ENCODE results near the gene NDUFC1. TPM values are rescaled to one million over a fixed set of nuclear protein-coding genes. Genes with fewer than 3 reads are reported as not detected.
"Not testable (repeated sequence)": the region's sequence is repeated elsewhere in the genome, so short reads cannot be mapped to it uniquely, and the experiment has no call there.

Gene NDUFC1
- total RNA-seq, 2 experiments from 2014 or later: 37.3 to 42.4 TPM

DNA sequence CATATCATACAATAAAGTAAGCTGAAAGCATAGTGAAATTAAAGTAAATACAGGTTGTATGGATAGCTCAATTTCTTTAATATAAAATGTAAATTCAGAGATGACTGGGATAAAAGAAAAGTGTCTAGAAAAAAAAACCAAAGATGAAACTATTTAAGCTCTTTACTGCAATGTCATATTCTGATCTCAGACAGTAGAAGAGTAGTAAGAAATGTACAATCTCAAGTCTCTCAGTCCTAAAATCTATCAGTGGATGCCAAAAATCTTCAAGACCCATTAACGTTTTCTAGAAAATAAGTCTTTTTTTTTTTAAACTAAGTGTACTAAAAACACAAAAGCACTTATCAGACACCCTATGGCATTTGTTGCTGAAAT lies 36.1 kb downstream of the NDUFC1 start:
- H3K4me1 Mint-ChIP-seq: peaks cover 23% of the 10 kb centered on the region
- CTCF ChIA-PET: interaction anchor here (0.8 to 1.7 kb wide), 5 partner anchors 11 to 212 kb away, joined by 3 to 4 read pairs (median 4); no protein-coding TSS in a partner anchor
- H3K36me3 Mint-ChIP-seq (ENCODE audit: low read depth): no peaks in the 10 kb centered on the region
- H3K9me3 Mint-ChIP-seq: no peaks in the 10 kb centered on the region
- POLR2A ChIA-PET: interaction anchor here (0.7 to 0.9 kb wide), 3 partner anchors 35 to 985 kb away, joined by 3 to 11 read pairs (median 4); partner anchors contain the start of gene NAA15
- peak overlapping the region; percentile 69 for H3K27ac Mint-ChIP-seq
- peak overlapping the region; percentile 68 for H3K4me3 Mint-ChIP-seq
- no peak for DNase-seq
- peaks cover 13% of the 10 kb centered on the region for H3K27me3 Mint-ChIP-seq

- H3K9me3 Mint-ChIP-seq: no peaks in the 10 kb centered on the region
- H3K4me1 Mint-ChIP-seq: peaks cover 23% of the 10 kb centered on the region
- CTCF ChIA-PET: interaction anchor here (0.9 to 1.2 kb wide), 2 partner anchors 94 to 211 kb away, joined by 3 to 4 read pairs; no protein-coding TSS in a partner anchor
- no peaks in the 10 kb centered on the region for H3K36me3 Mint-ChIP-seq (ENCODE audit: low read depth)
- DNase-seq: no peak
- H3K27ac Mint-ChIP-seq: no peak overlapping the region
- POLR2A ChIA-PET: interaction anchor here (0.7 kb wide), 2 partner anchors 88 to 985 kb away, joined by 4 to 11 read pairs; no protein-coding TSS in a partner anchor
- H3K4me3 Mint-ChIP-seq: no peak overlapping the region
- H3K27me3 Mint-ChIP-seq: peaks cover 13% of the 10 kb centered on the region
Observed at GRCh38 chr4:139265654-139266053, 36.6 kb downstream of the NDUFC1 start.

DNA sequence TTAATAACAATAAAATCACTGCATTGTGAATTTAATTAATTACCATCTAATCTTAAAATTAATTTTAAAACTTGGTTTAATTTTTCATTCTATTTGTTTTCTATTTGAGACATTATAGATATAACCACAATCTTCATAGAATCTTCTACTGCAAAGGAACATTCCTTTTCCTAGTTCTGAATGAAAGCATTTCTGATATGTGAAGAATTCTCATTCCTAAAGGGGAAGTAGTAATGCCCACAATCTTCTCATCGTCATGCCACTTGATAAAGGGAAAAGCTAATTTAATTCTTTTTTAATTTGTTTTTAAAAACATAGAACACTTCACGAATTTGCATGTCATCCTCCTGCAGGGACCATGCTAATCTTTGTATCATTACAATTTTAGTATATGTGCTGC lies 45.9 kb downstream of the NDUFC1 start:
- Mint-ChIP-seq H3K27me3 (peaks cover 12% of the 10 kb centered on the region), H3K4me3 (no peak overlapping the region), H3K4me1 (no peaks in the 10 kb centered on the region), H3K9me3 (no peaks in the 10 kb centered on the region), H3K27ac (no peak overlapping the region), H3K36me3 (ENCODE audit: low read depth) (no peaks in the 10 kb centered on the region)
- POLR2A ChIA-PET: no interaction called here
- DNase-seq: no peak
- CTCF ChIA-PET: interaction anchor here (1.0 kb wide), 1 partner anchor 226 kb away, joined by 3 read pairs; no protein-coding TSS in a partner anchor

GRCh38 chr4:139255581-139255980 lies 46.7 kb downstream of the NDUFC1 start:
- H3K9me3 Mint-ChIP-seq; DNase-seq; H3K27ac Mint-ChIP-seq; H3K4me3 Mint-ChIP-seq; H3K4me1 Mint-ChIP-seq; POLR2A ChIA-PET; H3K36me3 Mint-ChIP-seq (ENCODE audit: low read depth): not testable (repeated sequence)
- H3K27me3 Mint-ChIP-seq: peaks cover 12% of the 10 kb centered on the region
- CTCF ChIA-PET: interaction anchor here (1.2 kb wide), 1 partner anchor 11 kb away, joined by 3 read pairs; no protein-coding TSS in a partner anchor

DNA sequence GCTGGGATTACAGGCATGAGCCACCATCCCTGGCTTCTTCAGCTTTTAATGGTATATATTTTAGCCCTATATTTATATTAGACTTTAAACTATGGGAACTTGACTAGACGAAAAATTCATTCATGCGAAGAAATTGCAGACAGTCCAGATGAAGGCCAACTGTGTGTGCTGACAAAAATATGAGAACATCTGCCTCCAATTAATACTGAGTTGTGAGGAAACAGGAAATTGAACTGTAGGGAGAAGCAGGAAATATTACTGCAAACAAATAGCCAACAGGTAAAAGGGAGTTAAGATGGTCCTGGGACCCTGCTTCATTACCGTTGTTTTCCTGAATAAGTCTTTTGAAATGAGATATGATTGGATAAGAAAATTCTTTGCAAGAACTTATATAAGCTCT lies 48.6 kb downstream of the NDUFC1 start:
- POLR2A ChIA-PET: no interaction called here
- Mint-ChIP-seq H3K4me1 (no peaks in the 10 kb centered on the region), H3K36me3 (ENCODE audit: low read depth) (no peaks in the 10 kb centered on the region), H3K27ac (no peak overlapping the region), H3K27me3 (peaks cover 9% of the 10 kb centered on the region), H3K4me3 (no peak overlapping the region), H3K9me3 (no peaks in the 10 kb centered on the region)
- CTCF ChIA-PET: interaction anchor here (1.0 to 1.6 kb wide), 4 partner anchors 10 to 56 kb away, joined by 3 to 7 read pairs (median 4); no protein-coding TSS in a partner anchor
- no peak for DNase-seq

GRCh38 chr4:139253046-139253445 lies 49.2 kb downstream of the NDUFC1 start:
- no peaks in the 10 kb centered on the region for H3K9me3 Mint-ChIP-seq
- ChIA-PET CTCF (interaction anchor here (0.6 to 1.0 kb wide), 2 partner anchors 42 to 69 kb away, joined by 4 read pairs; no protein-coding TSS in a partner anchor), POLR2A (no interaction called here)
- peaks cover 9% of the 10 kb centered on the region for H3K27me3 Mint-ChIP-seq
- H3K27ac Mint-ChIP-seq: no peak overlapping the region
- H3K4me1 Mint-ChIP-seq: no peaks in the 10 kb centered on the region
- no peaks in the 10 kb centered on the region for H3K36me3 Mint-ChIP-seq (ENCODE audit: low read depth)
- DNase-seq: no peak
- no peak overlapping the region for H3K4me3 Mint-ChIP-seq

DNA sequence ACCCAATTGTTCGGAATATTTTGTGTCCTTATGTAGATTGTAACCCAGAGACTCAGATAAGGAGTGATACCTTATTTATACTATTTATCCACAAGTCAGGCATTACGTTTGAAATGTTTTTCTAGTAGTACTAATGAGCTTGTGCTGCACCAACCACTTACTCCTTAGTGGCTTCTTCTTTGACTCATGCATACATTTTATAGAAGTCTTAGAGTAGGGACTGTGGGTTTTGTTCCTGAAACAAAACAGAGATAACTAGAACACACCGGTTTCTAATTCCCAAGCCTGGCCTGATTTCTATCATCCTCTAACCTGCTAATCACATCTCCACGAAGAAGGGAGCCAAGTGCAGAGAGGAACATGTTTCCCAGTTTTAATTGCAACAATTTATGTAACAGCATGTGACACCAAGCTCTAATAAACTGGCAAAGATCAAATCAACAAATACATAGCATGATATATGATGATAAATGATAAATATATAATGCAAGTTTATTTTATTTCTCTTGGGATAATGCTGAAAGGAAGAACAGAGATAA lies 54.5 kb downstream of the NDUFC1 start:
- H3K36me3 Mint-ChIP-seq (ENCODE audit: low read depth): no peaks in the 10 kb centered on the region
- no peaks in the 10 kb centered on the region for H3K9me3 Mint-ChIP-seq
- H3K4me3 Mint-ChIP-seq: no peak overlapping the region
- ChIA-PET CTCF (interaction anchor here (0.6 kb wide), 1 partner anchor 610 kb away, joined by 3 read pairs; no protein-coding TSS in a partner anchor), POLR2A (no interaction called here)
- DNase-seq: no peak
- no peak overlapping the region for H3K27ac Mint-ChIP-seq
- H3K27me3 Mint-ChIP-seq: no peaks in the 10 kb centered on the region
- no peaks in the 10 kb centered on the region for H3K4me1 Mint-ChIP-seq

DNA sequence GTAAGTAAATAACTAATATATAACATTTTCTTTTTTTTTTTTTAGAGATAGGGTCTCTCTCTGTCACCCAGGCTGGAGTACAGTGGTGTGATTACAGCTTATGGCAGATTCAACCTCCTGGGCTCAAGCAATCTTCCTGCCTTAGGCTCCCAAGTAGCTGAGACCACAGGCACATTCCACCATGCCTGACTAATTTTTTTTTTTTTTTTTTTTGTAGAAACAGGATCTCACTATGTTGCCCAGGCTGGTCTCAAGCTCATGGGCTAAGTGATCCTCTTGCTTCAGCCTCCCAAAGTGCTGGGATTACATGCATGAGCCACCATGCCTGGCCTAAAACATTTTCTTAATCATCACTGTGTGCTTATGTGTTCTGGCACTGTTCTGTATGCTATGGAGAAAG lies 55.0 kb downstream of the NDUFC1 start:
- no peak overlapping the region for H3K27ac Mint-ChIP-seq
- H3K27me3 Mint-ChIP-seq: no peaks in the 10 kb centered on the region
- POLR2A ChIA-PET: no interaction called here
- CTCF ChIA-PET: interaction anchor here (0.6 to 1.7 kb wide), 2 partner anchors 16 to 610 kb away, joined by 3 to 4 read pairs; no protein-coding TSS in a partner anchor
- no peak for DNase-seq
- no peaks in the 10 kb centered on the region for H3K9me3 Mint-ChIP-seq
- no peak overlapping the region for H3K4me3 Mint-ChIP-seq
- H3K36me3 Mint-ChIP-seq (ENCODE audit: low read depth): no peaks in the 10 kb centered on the region
- no peaks in the 10 kb centered on the region for H3K4me1 Mint-ChIP-seq

- H3K4me3 Mint-ChIP-seq: no peak overlapping the region
- no peaks in the 10 kb centered on the region for H3K36me3 Mint-ChIP-seq (ENCODE audit: low read depth)
- ChIA-PET POLR2A (no interaction called here), CTCF (interaction anchor here (1.7 kb wide), 1 partner anchor 15 kb away, joined by 4 read pairs; no protein-coding TSS in a partner anchor)
- no peak for DNase-seq
- no peak overlapping the region for H3K27ac Mint-ChIP-seq
- no peaks in the 10 kb centered on the region for H3K9me3 Mint-ChIP-seq
- no peaks in the 10 kb centered on the region for H3K4me1 Mint-ChIP-seq
- no peaks in the 10 kb centered on the region for H3K27me3 Mint-ChIP-seq
Observed at GRCh38 chr4:139246166-139246565, 56.1 kb downstream of the NDUFC1 start.

- H3K27me3 Mint-ChIP-seq: no peaks in the 10 kb centered on the region
- ChIA-PET POLR2A (no interaction called here), CTCF (interaction anchor here (1.7 kb wide), 1 partner anchor 15 kb away, joined by 4 read pairs; no protein-coding TSS in a partner anchor)
- H3K27ac Mint-ChIP-seq: no peak overlapping the region
- DNase-seq: no peak
- H3K4me3 Mint-ChIP-seq: no peak overlapping the region
- H3K9me3 Mint-ChIP-seq: no peaks in the 10 kb centered on the region
- H3K4me1 Mint-ChIP-seq: no peaks in the 10 kb centered on the region
- no peaks in the 10 kb centered on the region for H3K36me3 Mint-ChIP-seq (ENCODE audit: low read depth)
Observed at GRCh38 chr4:139245590-139245989, 56.7 kb downstream of the NDUFC1 start.

GRCh38 chr4:139243448-139244365 lies 58.6 kb downstream of the NDUFC1 start:
- no peaks in the 10 kb centered on the region for H3K27me3 Mint-ChIP-seq
- H3K36me3 Mint-ChIP-seq (ENCODE audit: low read depth): no peaks in the 10 kb centered on the region
- no peak for DNase-seq
- H3K9me3 Mint-ChIP-seq: peaks cover 3% of the 10 kb centered on the region
- ChIA-PET POLR2A (no interaction called here), CTCF (interaction anchor here (1.3 kb wide), 1 partner anchor 11 kb away, joined by 7 read pairs; no protein-coding TSS in a partner anchor)
- H3K4me1 Mint-ChIP-seq: no peaks in the 10 kb centered on the region
- H3K27ac Mint-ChIP-seq: no peak overlapping the region
- no peak overlapping the region for H3K4me3 Mint-ChIP-seq

DNA sequence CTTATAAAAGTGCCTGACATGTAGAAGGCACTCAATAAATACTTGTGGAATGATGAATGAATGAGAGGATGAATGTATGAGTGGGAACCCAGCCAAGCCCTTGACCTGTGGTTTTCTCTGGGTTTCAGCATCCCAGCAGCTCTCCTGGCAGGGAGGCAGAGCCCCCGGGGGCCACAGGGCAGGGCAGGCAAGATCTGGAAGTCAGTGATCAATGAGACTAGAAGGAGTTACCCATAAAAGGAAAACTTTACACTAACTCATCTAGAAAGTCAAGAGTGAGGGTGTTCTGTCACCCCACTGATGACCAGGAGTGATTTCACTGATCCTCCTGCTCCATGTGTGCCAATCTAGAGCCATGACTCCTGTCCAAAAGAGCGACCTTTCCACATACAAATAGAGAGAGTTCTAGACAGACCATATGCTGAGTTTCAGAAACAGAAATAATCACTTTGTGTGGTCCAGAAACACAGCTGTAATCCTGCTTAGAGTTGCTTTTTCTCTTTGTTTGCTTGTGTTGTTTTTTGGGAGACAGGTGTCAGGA lies 59.7 kb downstream of the NDUFC1 start:
- DNase-seq: no peak
- peaks cover 3% of the 10 kb centered on the region for H3K9me3 Mint-ChIP-seq
- H3K4me1 Mint-ChIP-seq: peaks cover 2% of the 10 kb centered on the region
- ChIA-PET CTCF (interaction anchor here (1.1 to 1.3 kb wide), 2 partner anchors 11 to 12 kb away, joined by 4 to 7 read pairs; no protein-coding TSS in a partner anchor), POLR2A (no interaction called here)
- no peak overlapping the region for H3K27ac Mint-ChIP-seq
- H3K4me3 Mint-ChIP-seq: no peak overlapping the region
- H3K27me3 Mint-ChIP-seq: no peaks in the 10 kb centered on the region
- H3K36me3 Mint-ChIP-seq (ENCODE audit: low read depth): no peaks in the 10 kb centered on the region

All from activated CD4-positive, alpha-beta T cell treated with anti-CD3 and anti-CD28 coated beads, Interleukin-2, amount 10 ng/mL, durations not matched to agents 7 days and 5 days (primary cell).